Endometrial microvascular endothelial cells (primary cell): ENCODE data around the gene COMT. TPM values are rescaled to one million over a fixed set of nuclear protein-coding genes. Genes with fewer than 3 reads are reported as not detected.
"Not testable (repeated sequence)": the region's sequence is repeated elsewhere in the genome, so short reads cannot be mapped to it uniquely, and the experiment has no call there.

Experiments
- in situ Hi-C: cut with HindIII; loops from 2 replicates; pipeline ENCODE4 v1.10.0; 2017; ENCODE audit warnings: low sequenced_read_pairs, low pct_unique_long_range_greater_than_20kb; ENCODE audit errors: inconsistent ontology term
- total RNA-seq: library from RNA; depleted of rRNA; stranded (reverse); fragments of >200 nt; gene quantifications from one replicate; pipeline ENCODE4 v1.2.3, GENCODE V29; 2015; ENCODE audit errors: inconsistent ontology term

Gene COMT
- total RNA-seq, 1 donor from 2014 or later = 332 TPM

DNA sequence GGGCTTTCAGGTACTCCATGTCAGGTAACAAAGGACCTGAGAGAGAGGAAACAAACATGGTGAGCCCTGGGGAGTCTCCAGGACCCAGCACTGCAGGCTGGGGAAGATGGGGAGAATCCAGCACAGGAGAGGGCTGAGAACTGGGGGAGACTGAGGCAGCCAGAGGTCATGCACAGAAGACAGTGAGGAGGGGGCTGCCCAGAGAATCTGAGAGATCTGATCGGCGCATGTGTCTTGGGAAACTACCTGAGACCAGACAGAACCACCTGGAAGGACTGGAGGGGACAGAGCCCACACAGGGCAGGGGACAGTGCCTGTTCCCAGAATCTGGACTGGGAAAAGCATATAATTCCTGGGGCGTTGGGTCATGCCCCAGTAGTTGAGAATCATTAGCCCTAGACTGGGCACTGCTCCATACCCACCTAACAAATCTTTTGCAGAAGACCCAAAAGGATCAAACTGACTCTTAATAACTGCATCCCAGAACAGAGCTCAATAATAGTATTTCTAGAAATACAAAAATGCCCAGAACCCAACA, 20.0 kb upstream of the COMT start:
- in situ Hi-C loops = no loop called here

- in situ Hi-C loops = no loop called here
Measured at GRCh38 chr22:19923914-19924513, 17.6 kb upstream of the COMT start.

DNA sequence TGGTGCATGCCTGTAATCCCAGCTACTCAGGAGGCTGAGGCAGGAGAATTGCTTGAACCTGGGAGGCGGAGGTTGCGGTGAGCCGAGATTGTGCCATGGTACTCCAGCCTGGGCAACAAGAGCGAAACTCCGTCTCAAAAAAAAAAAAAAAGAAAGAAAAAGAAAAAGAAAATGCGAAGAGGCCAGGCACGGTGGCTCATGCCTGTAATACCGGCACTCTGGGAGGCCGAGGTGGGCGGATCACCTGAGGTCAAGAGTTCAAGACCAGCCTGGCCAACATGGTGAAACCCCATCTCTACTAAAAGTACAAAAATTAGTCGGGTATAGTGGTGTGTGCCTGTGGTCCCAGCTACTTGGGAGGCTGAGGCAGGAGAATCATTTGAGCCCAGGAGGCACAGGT, 15.5 kb upstream of the COMT start:
- in situ Hi-C loops = not testable (repeated sequence)

DNA sequence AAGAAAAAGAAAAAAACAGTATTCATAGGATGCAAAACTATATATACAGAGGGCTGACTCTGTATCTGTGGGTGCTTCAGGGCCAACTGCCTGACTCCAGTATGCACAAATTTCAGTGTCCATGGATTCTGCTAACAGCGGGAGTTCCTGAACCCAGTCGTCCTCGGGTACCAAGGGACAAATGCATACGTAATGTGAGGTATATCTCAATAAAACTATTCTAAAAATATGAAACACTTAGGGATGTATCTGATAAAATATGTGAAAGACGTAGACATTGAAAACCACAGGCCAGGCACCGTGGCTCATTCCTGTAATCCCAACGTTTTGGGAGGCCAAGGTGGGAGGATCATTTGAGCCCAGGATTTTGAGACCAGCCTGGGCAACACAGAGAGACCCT, 13.9 kb upstream of the COMT start:
- in situ Hi-C loops = no loop called here

- in situ Hi-C loops = no loop called here
Measured at GRCh38 chr22:19928207-19928606, 13.4 kb upstream of the COMT start.

DNA sequence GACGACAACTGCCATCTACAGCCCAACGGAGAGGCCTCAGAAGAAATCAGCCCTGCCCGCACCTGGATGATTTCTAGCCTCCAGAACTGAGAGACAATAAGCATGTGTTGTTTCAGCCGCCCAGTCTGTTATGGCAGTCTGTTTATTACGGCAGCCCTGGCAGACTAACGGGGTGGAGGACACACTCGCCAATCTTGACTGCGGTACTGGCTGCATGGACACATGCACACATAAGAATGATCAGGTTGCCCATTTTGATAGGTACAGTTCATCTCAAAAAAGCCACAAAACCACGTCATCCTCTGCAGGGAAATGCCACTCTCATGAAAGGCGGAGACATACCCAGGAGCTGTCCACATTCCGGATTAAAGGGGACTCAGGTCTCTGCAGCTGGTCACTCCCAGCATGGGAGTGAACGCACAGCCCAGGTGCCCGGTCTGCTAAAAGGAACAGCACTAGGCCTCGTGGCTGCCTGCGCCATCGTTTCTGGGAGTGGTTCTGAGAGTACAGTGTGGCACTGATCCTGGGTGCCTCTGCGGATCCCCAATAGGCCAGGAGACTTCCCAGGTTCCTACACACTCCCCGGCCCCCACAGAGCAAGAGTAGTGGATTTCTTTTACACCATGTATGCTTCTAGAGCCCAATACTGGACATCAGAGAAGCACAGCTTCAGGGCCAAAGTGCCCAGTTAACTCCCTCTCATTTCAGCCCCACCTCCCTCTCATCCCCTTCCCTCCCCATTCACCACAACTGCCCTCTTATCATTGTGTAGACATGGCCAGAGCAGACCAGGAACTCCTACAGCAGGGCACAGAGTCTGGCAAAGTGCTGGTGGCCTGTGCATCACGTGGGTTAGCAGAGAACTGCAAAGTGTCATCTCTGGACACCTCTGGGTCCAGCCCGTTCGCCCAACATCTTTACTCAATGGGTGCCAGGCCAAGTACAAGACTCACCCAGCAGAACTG, 11.7 kb upstream of the COMT start:
- in situ Hi-C loops = no loop called here

GRCh38 chr22:19930551-19931486, 10.8 kb upstream of the COMT start:
- in situ Hi-C loops = no loop called here

DNA sequence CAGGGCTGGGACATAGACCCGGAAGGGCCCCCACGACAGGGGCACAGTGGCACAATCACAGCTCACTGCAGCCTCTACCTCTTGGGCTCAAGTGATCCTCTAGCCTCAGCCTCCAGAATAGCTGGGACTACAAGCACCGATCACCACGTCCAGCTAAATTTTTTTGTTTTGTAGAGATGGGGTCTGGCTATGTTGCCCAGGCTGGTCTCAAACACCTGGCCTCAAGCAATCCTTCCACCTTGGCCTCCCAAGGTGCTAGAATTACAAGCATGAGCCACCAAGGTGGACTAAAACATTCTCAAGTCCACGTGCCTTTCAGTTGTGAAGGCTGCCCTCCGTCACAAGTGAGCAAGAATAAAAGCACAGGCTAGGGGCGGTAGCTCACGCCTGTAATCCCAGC, 10.1 kb upstream of the COMT start:
- in situ Hi-C loops = no loop called here

- in situ Hi-C loops = no loop called here
Measured at GRCh38 chr22:19932367-19933206, 9.0 kb upstream of the COMT start.

DNA sequence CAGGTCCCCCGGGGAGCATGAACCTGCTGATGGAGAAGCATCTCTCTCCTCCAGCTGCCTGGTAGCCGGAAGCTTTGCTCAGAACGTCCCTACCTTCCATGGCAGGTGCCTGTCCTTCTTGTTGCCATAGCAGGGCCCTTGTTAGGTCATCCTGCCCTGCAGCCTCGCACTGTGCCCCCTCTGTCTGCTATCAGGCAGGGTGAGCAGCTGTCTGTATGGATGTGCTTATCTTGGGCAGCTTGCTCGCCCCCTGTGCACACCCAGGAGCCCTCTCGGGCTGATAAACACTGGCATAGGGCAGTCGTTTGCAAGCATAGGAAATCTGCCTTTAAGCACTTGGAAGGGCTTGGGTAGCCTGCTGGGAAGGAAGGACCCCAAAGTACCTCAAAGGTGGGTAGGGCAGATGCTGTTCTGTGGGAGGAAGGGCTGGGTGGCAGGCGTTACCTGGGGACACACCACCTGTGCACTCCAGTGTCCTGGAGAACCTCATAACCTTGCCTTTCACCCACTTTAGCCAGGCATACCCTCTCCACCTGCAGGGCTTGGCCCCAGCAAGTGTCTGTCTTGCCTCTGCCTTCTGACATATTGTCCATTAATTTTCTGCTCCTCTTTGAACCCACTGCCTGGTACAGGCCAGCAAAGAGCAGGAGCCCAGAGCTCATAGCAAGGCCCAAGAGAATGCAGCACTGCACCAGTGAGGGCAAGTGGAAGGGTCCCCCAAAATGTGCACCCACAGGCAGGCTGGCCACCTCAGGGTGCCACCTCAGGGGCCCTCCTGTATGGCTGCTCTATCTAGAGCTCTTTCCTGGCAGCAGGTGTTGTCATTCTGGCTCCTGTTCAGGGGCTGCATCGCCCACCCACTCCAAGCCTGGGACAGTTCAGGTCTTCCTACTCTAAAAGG, 8.0 kb upstream of the COMT start:
- in situ Hi-C loops = no loop called here

- in situ Hi-C loops = not testable (repeated sequence)
Measured at GRCh38 chr22:19935123-19935718, 6.4 kb upstream of the COMT start.

GRCh38 chr22:19936513-19936912, 5.1 kb upstream of the COMT start:
- in situ Hi-C loops = no loop called here

- in situ Hi-C loops = no loop called here
Measured at GRCh38 chr22:19937616-19938473, 3.7 kb upstream of the COMT start.

GRCh38 chr22:19940536-19941364, 822 bp upstream of the COMT start:
- in situ Hi-C loops = no loop called here
